CD14-positive monocyte (primary cell): Measurements from ENCODE around the gene FBXL17. TPM values are rescaled to one million over a fixed set of nuclear protein-coding genes. Genes with fewer than 3 reads are reported as not detected.

Source experiments
- DNase-seq, 3 donors: peaks; one replicate each; pipeline ENCODE4 v3.0.0-alpha.2; 2011 to 2022
- H2AFZ ChIP-seq: 2 replicates; pipeline ENCODE4 v1.6.0; 2012; ENCODE audit warnings: mild to moderate bottlenecking, low read depth, low read length, inconsistent platforms; ENCODE audit not compliant: insufficient read depth, poor library complexity, severe bottlenecking
- H3K27ac ChIP-seq, 2 donors: 1 replicate in 1 of 2; 2 replicates in 1 of 2; pipeline ENCODE4 v1.5.1; 2012 to 2013; ENCODE audit warnings: low read length in 2 of 2, control low read depth in 1 of 2, inconsistent platforms in 1 of 2, low read depth in 1 of 2, mild to moderate bottlenecking in 1 of 2
- H3K27me3 ChIP-seq, 2 donors: one replicate each; pipeline versions ENCODE4 v1.6.0 to v1.6.1; 2011 to 2013; ENCODE audit warnings: low read length in 2 of 2; ENCODE audit not compliant: control insufficient read depth in 2 of 2, insufficient read depth in 2 of 2
- H3K36me3 ChIP-seq, 2 donors: replicated peaks in 1 of 2; 1 replicate in 1 of 2; 2 replicates in 1 of 2; pipeline versions ENCODE4 v1.5.1 to v1.6.1; 2012 to 2013; ENCODE audit warnings: low read length in 2 of 2, control low read depth in 1 of 2, inconsistent platforms in 1 of 2, mild to moderate bottlenecking in 1 of 2; ENCODE audit not compliant: insufficient read depth in 2 of 2, control insufficient read depth in 1 of 2
- H3K4me1 ChIP-seq, 2 donors: 1 replicate in 1 of 2; 2 replicates in 1 of 2; pipeline versions ENCODE4 v1.5.1 to v1.6.1; 2012 to 2013; ENCODE audit warnings: low read length in 2 of 2, control low read depth in 1 of 2, inconsistent platforms in 1 of 2, mild to moderate bottlenecking in 1 of 2, moderate library complexity in 1 of 2; ENCODE audit not compliant: insufficient read depth in 2 of 2, control insufficient read depth in 1 of 2
- H3K4me2 ChIP-seq: replicated peaks from 2 replicates; pipeline ENCODE3; 2012; ENCODE audit warnings: low read length, moderate library complexity, mild to moderate bottlenecking; ENCODE audit not compliant: poor library complexity, severe bottlenecking; ENCODE audit errors: extremely low read depth
- H3K4me3 ChIP-seq, 3 experiments: fragments of 200-600 bp in 1 of 3; sonication (generic) in 1 of 3; replicated peaks in 1 of 3; 1 replicate in 2 of 3; 2 replicates in 1 of 3; pipeline ENCODE4 v1.5.1; 2011 to 2013; ENCODE audit warnings: low read length in 3 of 3, mild to moderate bottlenecking in 3 of 3, control low read depth in 2 of 3, low read depth in 2 of 3, inconsistent platforms in 1 of 3, moderate library complexity in 1 of 3
- H3K79me2 ChIP-seq: 2 replicates; pipeline ENCODE4 v1.6.0; 2012; ENCODE audit warnings: mild to moderate bottlenecking, control low read depth, inconsistent platforms, low read length, moderate library complexity; ENCODE audit not compliant: insufficient read depth
- H3K9ac ChIP-seq: 2 replicates; pipeline ENCODE4 v1.6.0; 2017; ENCODE audit warnings: low read length, mild to moderate bottlenecking; ENCODE audit not compliant: insufficient read depth, poor library complexity, severe bottlenecking
- H3K9me3 ChIP-seq, 2 donors: replicated peaks in 1 of 2; 1 replicate in 1 of 2; 2 replicates in 1 of 2; pipeline versions ENCODE4 v1.5.1 to v1.6.1; 2012 to 2013; ENCODE audit warnings: low read length in 2 of 2, control low read depth in 1 of 2; ENCODE audit not compliant: control insufficient read depth in 1 of 2, insufficient read depth in 1 of 2
- H4K20me1 ChIP-seq: 2 replicates; pipeline ENCODE4 v1.6.0; 2012; ENCODE audit warnings: mild to moderate bottlenecking, low read length, control low read depth, moderate library complexity; ENCODE audit not compliant: insufficient read depth
- H3K27ac Mint-ChIP-seq, 7 donors: one replicate each; pipeline ENCODE4 v1.8.0; 2020; ENCODE audit warnings: mild to moderate bottlenecking in 7 of 7, mixed read lengths in 7 of 7, moderate library complexity in 6 of 7, inconsistent platforms in 2 of 7
- H3K27me3 Mint-ChIP-seq, 3 donors: one replicate each; pipeline ENCODE4 v1.8.0; 2021 to 2022; ENCODE audit warnings: low read depth in 3 of 3, mild to moderate bottlenecking in 3 of 3, mixed read lengths in 3 of 3, moderate library complexity in 3 of 3, inconsistent platforms in 1 of 3
- H3K36me3 Mint-ChIP-seq, 2 donors: one replicate each; pipeline ENCODE4 v1.8.0; 2020; ENCODE audit warnings: mixed read lengths in 2 of 2, inconsistent platforms in 1 of 2, mild to moderate bottlenecking in 1 of 2
- H3K4me1 Mint-ChIP-seq: one replicate; pipeline ENCODE4 v1.8.0; 2020; ENCODE audit warnings: mild to moderate bottlenecking, mixed read lengths
- H3K4me3 Mint-ChIP-seq, 2 donors: one replicate each; pipeline ENCODE4 v1.8.0; 2020; ENCODE audit warnings: mild to moderate bottlenecking in 2 of 2, mixed read lengths in 2 of 2, moderate library complexity in 1 of 2
- H3K9me3 Mint-ChIP-seq, 7 donors: one replicate each; pipeline ENCODE4 v1.8.0; 2020 to 2022; ENCODE audit warnings: mixed read lengths in 7 of 7, mild to moderate bottlenecking in 6 of 7, moderate library complexity in 6 of 7, inconsistent platforms in 2 of 7
- CTCF ChIP-seq: fragments of 200-600 bp; IDR thresholded peaks from one replicate; pipeline ENCODE4 v1.8.0; 2022; ENCODE audit warnings: antibody characterized with exemption, mild to moderate bottlenecking
- WGBS: methylation state at CpG from one replicate; pipeline ENCODE4 v1.1.5; 2013; ENCODE audit warnings: missing lambda C conversion rate; ENCODE audit not compliant: insufficient coverage; 5-methylcytosine and 5-hydroxymethylcytosine counted together
- intact Hi-C, 2 donors: fragments of 100-400 bp; cut with micrococcal nuclease; formaldehyde crosslinking; loops; one replicate each; pipeline versions ENCODE4 v1.15.0 to v1.15.1; 2023
- polyA plus RNA-seq, 3 donors: library from polyadenylated mRNA; depleted of rRNA in 1 of 3; unstranded in 2 of 3; stranded (reverse) in 1 of 3; fragments of 300-500 nt in 2 of 3; fragments of >200 nt in 1 of 3; fragmentation: Illumina TruSeq in 2 of 3; gene quantifications; 1 replicate in 2 of 3; 2 replicates in 1 of 3; pipeline ENCODE4 v1.2.3, GENCODE V29; 2012 to 2021

The FBXL17 gene
- polyA plus RNA-seq, 3 donors = 1.5 to 6.6 (median 2.0) TPM

GRCh38 chr5:108113950-108114349, 267.9 kb downstream of the FBXL17 start:
- H2AFZ ChIP-seq = no peak overlapping the region
- H3K4me3 Mint-ChIP-seq = no peak overlapping the region
- no peaks in the 10 kb centered on the region for H3K36me3 ChIP-seq
- no peak overlapping the region for H3K27ac Mint-ChIP-seq
- intact Hi-C loops = no loop called here
- no CpG with 5 or more reads among the region's 2 CpGs for WGBS
- no peaks in the 10 kb centered on the region for H3K4me1 Mint-ChIP-seq
- no peaks in the 10 kb centered on the region for H3K79me2 ChIP-seq
- no peaks in the 10 kb centered on the region for H3K27me3 ChIP-seq
- no peaks in the 10 kb centered on the region for H3K4me1 ChIP-seq
- H3K27ac ChIP-seq = no peak overlapping the region
- peaks cover 0 to 6% of the 10 kb centered on the region in 2 donors for H3K36me3 Mint-ChIP-seq
- no peak overlapping the region for H3K9ac ChIP-seq
- no peak overlapping the region for H3K4me2 ChIP-seq
- H3K9me3 ChIP-seq = no peaks in the 10 kb centered on the region
- H3K4me3 ChIP-seq = no peak overlapping the region
- no peaks in the 10 kb centered on the region for H4K20me1 ChIP-seq
- H3K27me3 Mint-ChIP-seq = no peaks in the 10 kb centered on the region
- peaks cover 2 to 9% (median 4%) of the 10 kb centered on the region in 7 donors for H3K9me3 Mint-ChIP-seq
- no peak for DNase-seq
- no peak for TF ChIP-seq CTCF

- intact Hi-C loops = no loop called here
- DNase-seq = no peak
- Mint-ChIP-seq H3K36me3 (peaks cover 0 to 10% of the 10 kb centered on the region in 2 donors), H3K27me3 (no peaks in the 10 kb centered on the region), H3K4me1 (no peaks in the 10 kb centered on the region), H3K4me3 (no peak overlapping the region), H3K27ac (no peak overlapping the region), H3K9me3 (peaks cover 4 to 14% (median 6%) of the 10 kb centered on the region in 7 donors)
- H3K27ac ChIP-seq = no peak overlapping the region
- no peak overlapping the region for H3K4me2 ChIP-seq
- TF ChIP-seq CTCF = no peak
- no peaks in the 10 kb centered on the region for H3K36me3 ChIP-seq
- H3K9me3 ChIP-seq = no peaks in the 10 kb centered on the region
- H3K4me3 ChIP-seq = no peak overlapping the region
- 100% methylated on average over 2 of the region's 2 CpGs for WGBS
- H2AFZ ChIP-seq = no peak overlapping the region
- H4K20me1 ChIP-seq = no peaks in the 10 kb centered on the region
- no peaks in the 10 kb centered on the region for H3K79me2 ChIP-seq
- no peaks in the 10 kb centered on the region for H3K27me3 ChIP-seq
- H3K9ac ChIP-seq = no peak overlapping the region
- H3K4me1 ChIP-seq = no peaks in the 10 kb centered on the region
These were observed 270.2 kb downstream of the FBXL17 start for GRCh38 chr5:108111736-108112135.
